ENCODE results near the gene TUBB4B. TPM values are rescaled to one million over a fixed set of nuclear protein-coding genes. Genes with fewer than 3 reads are reported as not detected.

The TUBB4B gene
- total RNA-seq, 1 donor from 2014 or later = 329 TPM

DNA sequence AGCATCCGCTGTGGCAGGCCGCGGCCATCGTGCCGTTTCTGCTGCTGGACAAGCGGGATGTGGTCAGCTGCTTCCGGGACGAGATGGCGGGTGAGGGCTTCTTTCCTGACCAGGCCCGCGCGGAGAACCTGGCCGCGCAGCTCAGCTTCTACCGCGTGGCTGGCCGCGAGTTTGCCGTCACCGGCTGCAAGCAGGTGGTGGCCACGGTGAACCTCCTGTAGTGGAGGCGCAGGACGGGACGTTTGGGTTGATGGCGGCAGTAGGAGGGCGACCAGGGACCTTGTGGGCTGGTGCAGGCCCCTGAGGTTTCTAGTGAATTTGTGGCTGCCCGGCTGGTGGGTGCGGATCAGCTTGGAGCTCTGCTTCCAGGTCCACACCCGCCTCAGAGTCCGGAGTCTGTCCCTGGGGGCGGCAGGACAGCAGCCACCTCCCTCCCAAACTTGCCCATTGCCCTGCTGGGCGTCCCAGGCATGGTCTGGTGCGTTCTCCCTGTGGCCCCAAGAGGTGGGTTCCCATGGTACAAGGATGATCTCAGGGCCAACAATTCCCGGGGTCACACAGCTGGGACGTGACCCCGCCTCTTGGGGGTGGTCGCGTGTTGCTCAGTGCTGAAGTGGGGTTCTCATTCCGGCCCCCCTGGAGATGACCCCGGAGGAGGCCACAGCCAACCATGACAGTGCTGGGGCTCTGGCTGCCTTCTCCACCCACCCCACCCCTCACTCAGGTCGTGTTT lies 38.8 kb downstream of the TUBB4B start:
- no peak for DNase-seq (ENCODE audit: low read depth, low spot score)
- Mint-ChIP-seq H3K36me3 (ENCODE audit: low read depth) (no peaks in the 10 kb centered on the region), H3K4me1 (peaks cover 13% of the 10 kb centered on the region), H3K9me3 (no peaks in the 10 kb centered on the region), H3K4me3 (no peak overlapping the region), H3K27ac (ENCODE audit: unreplicated experiment) (no peak overlapping the region), H3K27me3 (ENCODE audit: low read depth) (peaks cover 10% of the 10 kb centered on the region)
- TF ChIP-seq, protein P1, sequence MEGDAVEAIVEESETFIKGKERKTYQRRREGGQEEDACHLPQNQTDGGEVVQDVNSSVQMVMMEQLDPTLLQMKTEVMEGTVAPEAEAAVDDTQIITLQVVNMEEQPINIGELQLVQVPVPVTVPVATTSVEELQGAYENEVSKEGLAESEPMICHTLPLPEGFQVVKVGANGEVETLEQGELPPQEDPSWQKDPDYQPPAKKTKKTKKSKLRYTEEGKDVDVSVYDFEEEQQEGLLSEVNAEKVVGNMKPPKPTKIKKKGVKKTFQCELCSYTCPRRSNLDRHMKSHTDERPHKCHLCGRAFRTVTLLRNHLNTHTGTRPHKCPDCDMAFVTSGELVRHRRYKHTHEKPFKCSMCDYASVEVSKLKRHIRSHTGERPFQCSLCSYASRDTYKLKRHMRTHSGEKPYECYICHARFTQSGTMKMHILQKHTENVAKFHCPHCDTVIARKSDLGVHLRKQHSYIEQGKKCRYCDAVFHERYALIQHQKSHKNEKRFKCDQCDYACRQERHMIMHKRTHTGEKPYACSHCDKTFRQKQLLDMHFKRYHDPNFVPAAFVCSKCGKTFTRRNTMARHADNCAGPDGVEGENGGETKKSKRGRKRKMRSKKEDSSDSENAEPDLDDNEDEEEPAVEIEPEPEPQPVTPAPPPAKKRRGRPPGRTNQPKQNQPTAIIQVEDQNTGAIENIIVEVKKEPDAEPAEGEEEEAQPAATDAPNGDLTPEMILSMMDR (conservative IDR thresholded peaks at IDR 0.05) = no peak

DNA sequence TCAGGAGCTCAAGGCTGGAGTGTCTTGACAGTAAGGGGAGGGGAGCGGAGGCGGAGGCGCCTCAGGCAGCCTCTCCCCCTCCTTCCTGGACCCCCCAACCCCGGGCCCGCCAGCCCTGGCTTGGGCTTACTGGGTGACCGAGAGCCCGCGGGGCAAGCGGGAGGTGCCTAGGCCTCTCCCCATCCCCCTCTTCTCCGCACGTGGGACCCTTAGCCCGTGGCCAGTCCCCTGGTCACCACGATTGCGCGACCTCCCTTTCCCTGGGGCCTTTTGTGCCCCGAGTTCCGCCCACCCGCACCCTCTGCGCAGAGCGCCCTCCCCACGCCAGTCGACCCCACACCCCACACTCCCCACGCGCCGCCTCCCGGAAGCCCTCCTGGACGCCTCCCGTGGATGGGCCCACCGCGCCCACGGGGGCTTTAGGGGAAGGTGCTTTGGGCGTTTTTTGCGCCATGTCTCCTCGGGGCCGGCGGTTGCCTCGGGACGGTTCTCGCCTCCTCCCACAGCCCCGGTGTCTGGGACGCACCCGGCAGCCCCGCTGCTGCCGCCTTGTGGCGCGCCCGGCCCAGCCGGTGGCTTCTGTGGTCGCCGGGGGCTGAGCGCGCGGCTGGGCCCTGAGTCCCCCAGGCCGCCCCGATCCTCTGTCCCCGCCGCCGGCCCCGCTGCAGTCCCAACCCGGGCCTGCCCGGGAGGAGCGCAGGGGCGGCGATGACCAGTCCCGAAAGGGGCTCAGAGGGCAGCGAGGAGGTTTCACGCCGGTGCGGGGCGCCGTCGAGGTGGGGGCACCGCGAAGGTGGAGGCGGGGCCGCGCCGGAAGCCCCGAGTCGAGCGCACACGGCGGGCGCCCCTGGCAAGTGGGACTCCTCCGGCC lies 39.6 kb downstream of the TUBB4B start:
- peaks cover 10% of the 10 kb centered on the region for H3K4me1 Mint-ChIP-seq
- TF ChIP-seq, protein P1 (conservative IDR thresholded peaks at IDR 0.05) = peak; percentile 65
- H3K27me3 Mint-ChIP-seq (ENCODE audit: low read depth) = peaks cover 10% of the 10 kb centered on the region
- H3K27ac Mint-ChIP-seq (ENCODE audit: unreplicated experiment) = no peak overlapping the region
- DNase-seq (ENCODE audit: low read depth, low spot score) = peak; percentile 42
- H3K4me3 Mint-ChIP-seq = no peak overlapping the region
- H3K36me3 Mint-ChIP-seq (ENCODE audit: low read depth) = no peaks in the 10 kb centered on the region
- H3K9me3 Mint-ChIP-seq = no peaks in the 10 kb centered on the region

DNA sequence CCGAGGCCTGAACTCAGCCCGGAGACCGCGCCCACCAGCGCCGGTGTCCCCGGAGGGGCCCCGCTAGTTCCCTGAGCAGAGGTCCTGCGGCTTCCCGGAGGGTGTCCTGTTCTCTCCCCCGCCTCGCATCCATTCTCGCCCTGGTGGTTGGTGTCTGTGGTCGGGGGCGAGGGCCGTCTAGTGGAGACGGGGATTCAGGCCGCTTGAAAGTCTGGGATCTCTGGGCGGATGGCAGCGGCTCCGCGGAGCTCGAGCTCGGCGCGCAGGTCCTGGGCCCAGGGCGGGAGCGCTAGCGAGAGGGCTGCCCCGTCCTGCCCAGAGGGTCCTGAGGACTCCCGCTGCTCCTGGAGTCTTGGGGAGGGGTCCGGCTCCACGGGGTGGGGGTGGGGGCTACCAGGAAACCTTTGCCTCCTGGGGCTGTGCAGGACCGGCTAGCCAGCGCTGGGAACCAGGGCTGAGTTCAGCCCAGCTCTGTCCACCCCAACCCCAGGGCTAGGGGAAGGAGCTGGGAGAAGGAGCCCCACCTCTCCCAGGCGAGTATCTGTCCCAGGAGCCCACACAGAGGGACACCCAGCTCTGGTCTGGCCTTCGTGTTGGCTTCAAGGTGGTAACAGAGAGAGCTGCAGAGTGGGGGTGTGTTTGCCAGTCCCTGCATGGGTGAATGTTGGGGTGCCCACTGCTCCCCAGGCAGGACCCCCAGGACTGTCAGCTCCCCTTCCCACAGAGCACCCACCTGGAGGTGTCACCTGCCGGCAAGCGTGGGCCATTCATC lies 40.4 kb downstream of the TUBB4B start:
- peaks cover 9% of the 10 kb centered on the region for H3K4me1 Mint-ChIP-seq
- TF ChIP-seq, protein P1 (conservative IDR thresholded peaks at IDR 0.05) = no peak
- peaks cover 10% of the 10 kb centered on the region for H3K27me3 Mint-ChIP-seq (ENCODE audit: low read depth)
- H3K27ac Mint-ChIP-seq (ENCODE audit: unreplicated experiment) = no peak overlapping the region
- no peaks in the 10 kb centered on the region for H3K9me3 Mint-ChIP-seq
- DNase-seq (ENCODE audit: low read depth, low spot score) = no peak
- H3K36me3 Mint-ChIP-seq (ENCODE audit: low read depth) = no peaks in the 10 kb centered on the region
- no peak overlapping the region for H3K4me3 Mint-ChIP-seq

DNA sequence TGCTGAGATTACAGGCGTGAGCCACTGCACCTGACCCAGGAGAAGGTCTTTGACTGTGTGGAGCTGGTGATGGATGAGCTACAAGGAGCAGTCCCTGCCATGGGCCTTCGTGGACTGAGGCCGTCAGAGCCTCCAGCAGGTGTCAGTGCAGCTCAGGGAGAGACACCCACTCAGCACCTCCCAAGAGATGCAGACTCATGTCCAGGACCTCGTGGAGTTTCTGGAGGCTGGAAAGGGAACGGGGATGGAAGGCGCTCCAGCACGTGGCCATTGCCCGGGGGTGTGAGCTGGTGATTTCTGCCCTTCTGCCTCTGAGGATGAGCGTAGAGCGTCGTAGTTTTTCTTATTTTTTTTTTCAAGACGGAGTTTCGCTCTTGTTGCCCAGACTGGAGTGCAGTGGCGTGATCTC lies 45.9 kb downstream of the TUBB4B start:
- H3K4me1 Mint-ChIP-seq = peaks cover 5% of the 10 kb centered on the region
- peaks cover 3% of the 10 kb centered on the region for H3K36me3 Mint-ChIP-seq (ENCODE audit: low read depth)
- peak overlapping the region; percentile 39 for H3K4me3 Mint-ChIP-seq
- no peak for DNase-seq (ENCODE audit: low read depth, low spot score)
- H3K27me3 Mint-ChIP-seq (ENCODE audit: low read depth) = peaks cover 7% of the 10 kb centered on the region
- no peak overlapping the region for H3K27ac Mint-ChIP-seq (ENCODE audit: unreplicated experiment)
- H3K9me3 Mint-ChIP-seq = peaks cover 2% of the 10 kb centered on the region
- TF ChIP-seq, protein P1 (conservative IDR thresholded peaks at IDR 0.05) = peak; percentile 66

DNA sequence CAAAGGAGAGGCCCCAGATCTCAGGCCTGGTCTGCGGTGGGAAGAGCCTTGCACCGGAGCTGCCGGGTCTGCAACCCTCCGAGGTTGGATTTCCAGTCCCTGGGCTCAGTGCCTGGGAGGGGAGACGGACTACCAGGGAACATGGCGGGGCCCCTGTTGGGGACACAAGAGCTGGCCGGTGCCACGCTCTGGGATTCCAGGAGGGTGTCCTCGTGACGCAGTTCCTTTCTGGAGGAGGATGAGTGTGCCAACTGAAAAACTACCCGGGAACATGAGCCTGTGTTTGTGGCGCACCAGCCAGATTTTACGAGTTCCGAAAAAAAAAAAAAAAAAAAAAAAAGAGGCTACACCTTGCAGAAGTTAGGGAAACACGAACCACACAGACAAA lies 52.0 kb downstream of the TUBB4B start:
- Mint-ChIP-seq H3K9me3 (no peaks in the 10 kb centered on the region), H3K4me1 (peaks cover 14% of the 10 kb centered on the region), H3K27me3 (ENCODE audit: low read depth) (peaks cover 13% of the 10 kb centered on the region), H3K36me3 (ENCODE audit: low read depth) (no peaks in the 10 kb centered on the region), H3K27ac (ENCODE audit: unreplicated experiment) (no peak overlapping the region), H3K4me3 (peak overlapping the region; percentile 51)
- no peak for DNase-seq (ENCODE audit: low read depth, low spot score)
- TF ChIP-seq, protein P1 (conservative IDR thresholded peaks at IDR 0.05) = no peak
